GM18511 (cell line): ENCODE data around the gene DNASE1L1.
A peak's percentile ranks its signal among the peaks of the same experiment; 100 is the strongest.

Experiments used
- ATAC-seq: cut with Tn5 transposase; IDR thresholded peaks from one replicate; pipeline ENCODE4 v1.9.1; 2021; ENCODE audit warnings: mild to moderate bottlenecking, moderate library complexity; ENCODE audit not compliant: unreplicated experiment

Gene DNASE1L1

GRCh38 chrX:154369449-154370299, 39.4 kb downstream of the DNASE1L1 start:
- no peak for ATAC-seq

- peak; percentile 40 for ATAC-seq
Measured at GRCh38 chrX:154368630-154369448, 40.2 kb downstream of the DNASE1L1 start.

DNA sequence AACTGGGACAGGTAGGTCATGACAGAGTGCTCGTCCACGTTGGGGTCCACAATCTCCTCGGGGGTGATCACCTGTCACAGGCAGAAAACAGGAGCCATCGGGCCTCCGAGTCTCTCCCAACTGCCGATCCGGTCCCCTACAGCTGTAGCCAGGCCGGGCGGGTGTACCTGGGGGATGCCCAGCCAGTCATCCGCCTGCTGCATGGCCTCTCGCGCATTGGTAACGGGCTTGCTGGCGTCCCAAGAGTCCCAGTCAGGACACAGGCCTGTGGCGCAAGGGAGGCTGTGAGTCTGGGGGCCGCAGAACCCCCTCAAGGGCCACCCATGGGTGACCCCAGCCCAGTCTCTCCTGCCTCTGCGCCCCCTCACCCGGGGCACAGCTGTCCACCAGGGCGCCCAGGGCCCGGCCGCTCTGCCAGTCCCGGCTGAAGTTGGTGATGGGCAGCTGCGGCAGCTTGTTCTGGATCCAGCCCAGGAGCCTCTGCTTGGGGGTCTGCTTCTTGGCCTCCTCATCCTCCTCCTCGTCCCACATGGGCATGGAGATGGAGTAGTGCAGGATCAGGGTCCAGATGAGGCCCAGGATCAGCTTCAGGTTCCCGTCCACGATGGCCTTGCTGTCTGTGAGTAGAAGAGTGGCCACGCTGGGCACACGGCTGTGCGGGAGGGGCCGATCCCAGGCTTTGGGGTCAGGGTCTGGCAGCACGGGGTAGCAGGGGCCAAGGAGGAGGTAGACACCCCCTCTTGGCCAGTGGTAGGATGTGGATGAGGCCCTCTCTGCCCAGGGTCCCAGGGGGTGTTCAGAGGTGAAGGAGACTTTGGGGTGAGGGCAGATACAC, 41.4 kb downstream of the DNASE1L1 start:
- ATAC-seq: no peak

GRCh38 chrX:154366666-154367055, 42.4 kb downstream of the DNASE1L1 start:
- ATAC-seq: no peak

DNA sequence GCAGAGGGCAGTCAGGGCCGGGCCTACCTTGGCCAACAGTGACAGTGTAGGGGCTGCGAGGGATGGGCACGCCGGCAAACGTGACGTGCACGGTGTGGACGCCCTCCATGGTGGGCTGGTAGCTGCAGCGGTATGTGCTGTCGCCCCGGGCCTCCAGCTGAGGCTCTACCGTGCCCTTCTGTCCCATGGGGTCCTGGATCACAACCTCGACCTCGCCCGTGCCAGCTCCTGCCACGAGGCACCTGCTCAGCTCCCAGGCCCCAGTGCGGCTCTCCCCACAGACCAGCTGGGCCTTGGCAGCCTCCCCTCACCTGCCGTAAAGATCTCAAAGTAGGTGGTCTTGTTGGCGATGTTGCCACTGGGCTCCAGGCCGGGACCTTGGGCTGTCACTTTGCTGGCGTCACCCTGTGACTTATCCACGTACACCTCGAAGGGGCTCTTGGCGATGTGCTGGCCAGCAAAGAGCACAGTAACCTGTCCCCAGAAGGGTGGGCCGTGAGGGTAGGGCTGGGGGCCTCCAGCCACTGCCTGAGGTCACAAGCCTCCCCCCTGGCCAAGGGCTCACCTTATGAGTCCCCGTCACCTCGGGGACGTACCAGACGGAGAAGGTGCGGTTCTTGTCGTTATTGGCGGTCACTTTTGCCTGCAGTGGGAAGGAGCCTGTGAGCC, 42.9 kb downstream of the DNASE1L1 start:
- no peak for ATAC-seq

- no peak for ATAC-seq
Measured at GRCh38 chrX:154365052-154365600, 43.9 kb downstream of the DNASE1L1 start.

DNA sequence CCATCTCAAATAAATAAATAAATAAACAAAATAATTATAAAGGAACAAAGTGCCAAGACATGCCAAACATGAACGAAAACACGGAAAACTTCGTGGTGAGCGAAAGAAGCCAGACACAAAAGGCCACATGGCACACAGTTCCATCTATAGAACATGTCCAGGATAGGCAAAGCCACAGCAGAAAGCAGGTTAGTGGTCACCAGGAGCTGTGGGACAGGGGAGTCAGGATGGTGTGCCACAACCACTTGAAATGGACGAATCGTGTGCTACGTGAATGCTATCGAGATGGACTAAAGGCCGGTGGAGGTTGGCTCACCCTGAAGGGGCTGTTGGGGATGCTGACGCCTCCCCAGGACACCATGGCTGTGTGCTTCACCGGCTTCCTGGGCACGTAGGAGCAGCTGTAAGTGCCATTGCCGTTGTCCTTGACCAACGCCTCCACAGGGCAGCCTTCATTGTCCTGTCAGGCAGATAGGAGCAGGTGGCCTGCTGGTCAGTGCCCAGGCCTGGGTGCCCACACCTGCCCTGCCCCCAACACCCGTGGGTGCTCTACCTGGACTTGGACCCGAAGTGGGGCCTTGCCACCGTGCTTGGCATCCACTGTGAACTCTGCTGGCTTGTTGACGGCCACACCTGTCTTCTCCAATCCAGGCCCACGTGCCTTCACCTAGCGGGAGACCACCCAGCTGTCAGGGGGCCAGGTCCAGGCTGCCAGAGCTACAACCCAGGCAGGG, 45.2 kb downstream of the DNASE1L1 start:
- ATAC-seq: no peak

DNA sequence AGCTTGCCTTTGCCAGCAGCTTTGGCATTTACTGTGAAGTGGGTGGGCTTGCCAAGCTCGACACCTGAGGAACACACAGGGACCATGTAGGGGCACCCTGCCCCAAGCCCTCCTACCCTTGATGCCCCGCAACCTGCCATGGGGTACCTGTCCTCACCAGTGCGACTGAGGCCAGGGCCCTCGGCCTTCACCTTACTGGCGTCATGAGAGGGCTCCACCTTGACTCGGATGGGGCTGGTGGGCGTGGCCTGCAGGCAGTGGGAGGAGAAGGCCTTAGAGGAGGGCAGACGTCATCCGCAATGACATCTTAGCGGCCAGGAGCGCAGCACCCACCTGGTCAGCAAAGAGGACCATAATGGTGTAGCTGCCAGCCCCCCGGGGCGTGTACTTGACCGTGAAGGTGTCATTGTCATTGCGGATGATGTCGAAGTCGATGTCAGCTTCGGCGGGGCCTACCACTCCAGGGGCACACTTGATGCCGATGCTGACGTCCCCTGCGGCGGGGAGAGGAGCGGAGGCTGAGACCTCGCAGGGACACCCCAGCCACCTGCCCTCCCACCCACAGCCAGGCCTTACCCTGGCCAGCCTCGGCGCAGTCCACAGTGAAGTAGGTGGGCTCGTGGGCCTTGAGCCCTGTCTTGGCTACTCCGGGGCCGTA, 46.8 kb downstream of the DNASE1L1 start:
- no peak for ATAC-seq

DNA sequence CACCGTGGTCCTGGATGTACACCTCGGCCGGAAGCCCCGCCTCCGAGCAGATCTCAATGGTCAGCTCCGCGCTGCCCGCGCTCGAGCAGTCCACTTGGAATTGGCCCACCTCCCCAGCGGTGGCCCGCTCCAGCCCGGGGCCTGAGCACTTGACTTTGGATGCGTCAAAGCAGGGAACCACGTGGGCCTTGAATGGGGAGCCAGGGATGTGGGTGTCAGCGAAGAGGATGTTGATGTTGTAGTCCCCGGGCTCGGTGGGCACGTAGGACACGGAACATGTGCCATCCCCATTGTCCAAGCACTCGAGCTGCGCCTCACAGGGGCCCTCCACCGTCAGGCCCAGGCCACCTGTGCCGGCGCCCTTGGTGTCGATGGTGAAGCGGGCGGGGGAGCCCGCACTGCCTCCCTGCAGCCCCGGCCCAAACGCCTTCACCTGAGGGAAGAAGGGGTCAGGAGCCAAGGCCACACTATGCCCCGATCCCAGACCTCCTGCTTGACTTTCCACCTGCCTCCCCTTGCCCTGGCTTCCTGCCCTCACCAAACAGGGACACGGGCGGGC, 48.8 kb downstream of the DNASE1L1 start:
- no peak for ATAC-seq

DNA sequence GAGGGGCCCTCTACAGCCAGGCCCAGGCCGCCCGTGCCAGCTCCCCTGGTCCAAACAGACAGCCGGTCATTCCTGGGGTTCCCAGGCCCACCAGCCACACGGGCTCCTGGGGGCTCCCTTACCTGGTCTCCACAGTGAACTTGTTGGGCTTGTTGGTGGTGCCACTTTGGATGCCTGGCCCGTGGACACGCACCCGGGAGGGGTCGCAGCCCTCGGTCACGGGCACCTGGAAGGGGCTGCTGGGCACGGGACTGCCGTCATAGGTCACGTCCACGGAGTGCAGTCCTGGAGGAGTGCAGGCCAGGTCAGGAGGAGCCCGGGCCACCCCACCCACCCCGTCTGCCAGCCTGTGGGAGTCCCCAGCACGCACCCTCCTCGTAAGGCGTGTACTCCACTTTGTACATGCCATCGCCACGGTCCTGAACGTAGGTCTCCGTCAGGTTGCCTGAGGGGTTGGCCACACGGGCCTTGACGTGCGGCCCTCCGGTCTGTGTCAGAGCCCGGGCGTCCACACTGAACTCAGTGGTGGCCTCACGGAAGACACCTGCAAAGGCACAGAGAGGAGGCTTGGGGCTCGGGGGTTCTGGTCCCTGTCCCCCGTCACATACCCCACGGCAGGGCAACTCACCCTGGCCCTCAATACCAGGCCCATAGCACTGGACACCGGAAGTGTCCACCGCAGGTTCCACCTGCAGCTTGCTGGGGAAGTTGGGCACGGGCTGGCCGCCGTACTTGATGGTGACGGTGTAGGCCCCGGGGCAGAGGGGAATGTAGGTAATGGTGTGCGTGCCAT, 49.5 kb downstream of the DNASE1L1 start:
- ATAC-seq: no peak

DNA sequence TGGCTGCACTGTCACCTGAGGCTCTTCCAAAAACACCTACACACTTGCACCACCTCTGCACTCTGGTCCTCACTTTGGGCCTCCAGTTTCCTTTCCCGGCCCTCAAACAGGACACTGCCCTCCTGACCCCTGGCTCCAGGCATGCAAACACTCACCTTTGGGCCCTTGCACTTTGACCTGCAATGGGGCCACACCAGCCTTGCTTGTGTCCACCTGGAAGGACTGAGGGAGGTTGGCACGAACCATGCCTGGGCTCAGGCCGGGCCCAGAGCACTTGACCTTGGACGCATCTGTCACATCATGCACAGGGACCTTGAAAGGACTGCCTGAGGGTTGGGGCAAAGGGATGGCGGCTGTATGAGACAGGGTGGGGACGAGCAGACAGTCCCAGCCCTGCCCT, 50.2 kb downstream of the DNASE1L1 start:
- no peak for ATAC-seq

GRCh38 chrX:154358011-154358410, 51.0 kb downstream of the DNASE1L1 start:
- no peak for ATAC-seq

GRCh38 chrX:154357205-154357604, 51.8 kb downstream of the DNASE1L1 start:
- ATAC-seq: no peak

GRCh38 chrX:154356596-154356995, 52.5 kb downstream of the DNASE1L1 start:
- no peak for ATAC-seq

- no peak for ATAC-seq
Measured at GRCh38 chrX:154355776-154356140, 53.3 kb downstream of the DNASE1L1 start.

DNA sequence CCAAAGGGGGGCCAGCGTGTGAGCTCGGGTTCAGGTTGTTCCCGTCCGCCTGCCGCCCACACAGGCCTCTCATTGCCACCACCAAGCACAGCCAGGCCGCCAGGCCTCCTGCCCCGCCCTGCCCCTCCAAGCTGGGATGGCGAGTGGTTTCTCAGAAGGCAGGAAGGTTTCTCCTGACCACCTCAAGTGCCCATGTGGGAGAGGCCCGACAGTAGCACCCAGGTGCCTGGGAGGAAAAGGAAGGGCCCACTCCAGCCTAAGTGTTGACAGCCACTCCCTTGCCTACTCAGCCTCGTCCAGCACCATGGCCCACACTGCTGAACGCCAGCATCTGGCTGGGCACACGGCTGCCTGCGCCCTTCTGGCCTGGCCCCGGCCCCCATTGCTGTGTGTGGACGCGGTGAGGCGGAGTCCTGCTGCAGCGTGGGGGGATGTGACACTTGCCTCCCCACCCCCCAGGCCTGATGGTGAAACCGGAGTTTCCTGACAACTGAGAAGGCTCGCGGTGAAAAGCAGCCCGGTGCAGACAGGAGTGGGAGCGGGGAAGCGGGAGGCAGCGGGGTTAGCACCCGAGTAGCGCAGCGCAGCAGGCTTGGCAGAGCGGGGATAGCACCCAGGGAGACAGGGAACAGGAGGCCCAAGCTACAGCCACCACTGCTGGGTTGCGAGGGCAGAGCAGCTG, 53.8 kb downstream of the DNASE1L1 start:
- ATAC-seq: no peak

DNA sequence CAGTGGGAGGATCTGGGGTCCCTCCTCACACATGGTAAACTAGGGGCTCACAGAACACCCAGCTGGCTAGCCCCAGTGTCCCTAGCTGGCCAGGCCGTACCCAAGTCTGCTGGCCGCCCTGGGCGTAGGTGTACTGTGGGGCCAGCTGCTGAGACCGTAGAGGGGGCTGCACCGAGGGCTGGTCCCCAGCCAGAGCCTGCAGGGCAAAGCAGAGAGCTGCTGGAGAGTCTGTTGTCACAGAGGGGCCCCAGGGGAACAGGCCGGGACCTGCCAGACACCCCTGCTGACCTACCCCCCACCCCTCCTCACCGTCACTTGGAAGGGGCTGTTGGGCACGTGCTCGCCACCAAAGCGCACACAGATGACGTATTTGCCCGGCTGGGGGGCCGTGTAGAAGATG, 54.5 kb downstream of the DNASE1L1 start:
- ATAC-seq: no peak

DNA sequence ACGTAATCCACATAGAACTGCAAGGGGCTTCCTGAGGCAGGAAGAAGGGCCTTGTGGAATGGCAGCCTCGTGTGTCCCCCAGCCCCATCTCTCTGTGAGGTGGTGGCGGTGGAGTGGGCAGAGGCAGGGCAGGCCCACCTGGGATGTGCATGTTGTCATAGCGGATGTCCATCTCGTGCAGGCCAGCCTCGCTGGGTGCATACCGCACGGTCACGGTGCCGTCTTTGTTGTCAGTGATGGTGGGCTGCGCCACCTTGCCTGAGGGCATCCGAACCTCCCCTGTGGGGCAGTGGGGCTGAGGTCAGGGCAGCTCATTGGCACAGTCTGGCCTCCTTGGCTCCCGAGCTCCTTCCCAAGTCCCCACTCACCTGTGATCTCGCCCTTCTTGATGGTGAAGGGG, 55.0 kb downstream of the DNASE1L1 start:
- ATAC-seq: no peak
